HEK293 (cell line): Measurements from ENCODE around the gene TMEM238.

Experiments used
- CTCF ChIP-seq: fragments of 450-650 bp; formaldehyde crosslinking; IDR thresholded peaks from 2 replicates; pipeline ENCODE4 v1.5.1; 2016; ENCODE audit warnings: missing biosample characterization, missing genetic modification characterization
- ZNF274 ChIP-seq, 2 experiments: fragments of 200-500 bp in 1 of 2; fragments of 450-650 bp in 1 of 2; sonication (Bioruptor generic) in 1 of 2; formaldehyde crosslinking in 1 of 2; IDR thresholded peaks; 2 replicates each; pipeline versions ENCODE4 v1.5.1 to v1.6.1; 2014 to 2016; ENCODE audit warnings: borderline replicate concordance in 1 of 2, inconsistent platforms in 1 of 2, low read length in 1 of 2, missing biosample characterization in 1 of 2, missing genetic modification characterization in 1 of 2
- ZNF639 ChIP-seq: fragments of 450-650 bp; formaldehyde crosslinking; IDR thresholded peaks from 2 replicates; pipeline ENCODE4 v1.5.1; 2016; ENCODE audit warnings: missing biosample characterization, missing genetic modification characterization
- ZNF677 ChIP-seq: fragments of 450-650 bp; IDR thresholded peaks from 2 replicates; pipeline ENCODE4 v1.5.0; 2018; ENCODE audit warnings: missing biosample characterization, mild to moderate bottlenecking, missing genetic modification characterization, moderate library complexity

- TF ChIP-seq ZNF639 (tag by site-specific recombination) = no peak
- TF ChIP-seq ZNF677 = no peak
- no peak for TF ChIP-seq CTCF (tag by site-specific recombination)
- no peak for TF ChIP-seq ZNF274 (IDR thresholded peaks at IDR 0.05; ENCODE audit: low read length)
- no peak for TF ChIP-seq ZNF274 (tag by site-specific recombination; IDR thresholded peaks at IDR 0.05; ENCODE audit: borderline replicate concordance)
Observed at GRCh38 chr19:55354698-55355212, 29.3 kb downstream of the TMEM238 start, which contains the start of gene COX6B2.
